Measurements from ENCODE around the gene MYO18B.

GRCh38 chr22:25847451-25847850, 105.5 kb downstream of the MYO18B start:
- no peak for TF ChIP-seq CTCF (IDR thresholded peaks at IDR 0.05)
- no peak for TF ChIP-seq POLR2AphosphoS5 (IDR thresholded peaks at IDR 0.05; ENCODE audit: insufficient read depth in 1 of 2, low read depth in 1 of 2)
- TF ChIP-seq POLR2A (IDR thresholded peaks at IDR 0.05): no peak

Measured in vagina (tissue), 2 donors.